Activated gamma-delta T cell treated with Interleukin-2 at 50 U/mL for 16 hours (primary cell): ENCODE results near the gene CA5A.
"Not testable (repeated sequence)": the region's sequence is repeated elsewhere in the genome, so short reads cannot be mapped to it uniquely, and the experiment has no call there.

Experiments
- DNase-seq: peaks from one replicate; pipeline ENCODE4 v3.0.0-alpha.2; 2020

The CA5A gene

DNA sequence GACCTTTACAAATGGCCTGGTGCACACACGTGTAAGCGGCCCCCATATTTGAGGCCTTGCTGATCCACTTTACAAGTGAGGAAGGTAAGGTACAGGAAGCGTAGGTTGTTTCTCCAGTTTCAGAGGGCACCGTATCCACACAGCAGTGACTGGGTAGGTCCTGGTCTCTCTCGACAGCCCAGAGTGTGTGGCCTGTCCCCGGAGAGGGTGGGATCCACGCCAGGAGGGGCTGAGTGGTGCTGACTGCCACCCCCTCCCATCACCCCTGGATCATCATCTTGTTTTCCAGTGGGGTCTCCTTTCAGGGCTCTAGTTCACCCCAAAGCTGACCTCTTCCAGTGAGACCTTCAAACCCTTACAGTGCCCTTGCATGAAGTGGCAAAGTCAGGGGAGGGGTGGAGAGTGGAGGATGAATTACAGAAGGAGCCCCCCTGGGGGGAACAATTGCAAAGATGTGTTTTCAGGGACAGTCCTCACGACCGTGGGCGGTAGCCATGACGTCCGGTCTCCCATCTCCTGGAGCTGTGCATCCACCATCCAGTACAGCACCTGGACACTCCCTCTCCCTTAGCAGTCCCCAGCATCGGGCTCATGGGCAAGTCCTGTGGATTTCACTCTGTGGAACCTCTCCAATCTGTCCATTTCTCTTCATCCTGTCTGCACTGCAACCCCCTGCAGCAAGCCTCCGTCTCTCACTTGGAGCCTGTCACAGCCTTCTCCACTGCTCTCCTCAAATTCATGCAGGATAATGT is 10.4 kb upstream of the CA5A start:
- no peak for DNase-seq

DNA sequence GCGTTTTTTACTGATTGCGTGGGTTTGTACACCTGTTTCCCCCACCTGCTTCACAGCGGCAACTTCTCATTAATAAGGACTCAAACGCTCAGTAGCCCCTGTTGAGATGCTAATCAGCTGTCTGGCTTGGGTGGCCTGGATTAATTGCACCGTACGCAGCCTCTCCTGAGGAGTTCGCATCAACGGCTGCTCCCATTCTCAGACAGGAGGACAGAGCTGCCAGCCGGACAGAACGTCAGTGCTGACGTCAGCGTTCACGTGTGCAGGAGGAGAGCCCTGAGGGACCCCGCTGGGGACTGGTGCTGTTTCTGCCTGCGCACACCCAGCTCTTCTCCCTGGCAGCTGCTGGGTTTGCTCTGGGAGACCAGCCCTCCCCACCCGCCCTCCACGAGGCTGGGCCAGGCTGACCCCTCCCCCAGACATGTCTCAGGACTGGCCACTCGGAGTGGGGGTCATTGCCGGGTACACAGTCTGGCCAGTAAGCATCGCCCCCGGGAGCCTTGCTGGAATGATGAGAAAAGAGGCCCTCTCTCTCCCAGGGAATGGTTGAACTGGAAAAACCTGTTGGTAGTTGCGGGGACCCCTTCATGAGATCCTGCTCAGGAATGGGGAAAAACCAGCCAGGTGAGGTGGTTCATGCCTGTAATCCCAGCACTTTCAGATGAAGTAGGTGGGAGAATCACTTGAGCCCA is 9.2 kb upstream of the CA5A start:
- DNase-seq, result no peak

DNA sequence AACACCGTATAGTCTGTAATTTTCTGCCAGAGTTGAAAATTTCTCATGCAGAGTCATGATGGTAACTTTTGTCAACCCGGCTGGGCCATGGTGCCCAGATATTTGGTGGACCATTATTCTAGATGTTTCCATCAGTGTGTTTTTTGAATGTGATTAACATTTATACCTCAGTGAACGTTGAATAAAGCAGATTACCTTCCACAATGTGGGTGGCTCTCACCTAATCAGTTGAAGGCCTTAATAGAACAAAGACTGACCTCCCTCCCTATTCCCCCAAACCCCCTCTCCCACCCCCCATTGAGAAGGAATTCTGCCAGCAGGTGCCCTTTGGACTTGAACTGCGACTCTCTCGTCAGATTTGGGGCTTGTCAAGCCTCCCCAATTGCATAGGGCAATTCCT is 6.4 kb upstream of the CA5A start:
- no peak for DNase-seq

DNA sequence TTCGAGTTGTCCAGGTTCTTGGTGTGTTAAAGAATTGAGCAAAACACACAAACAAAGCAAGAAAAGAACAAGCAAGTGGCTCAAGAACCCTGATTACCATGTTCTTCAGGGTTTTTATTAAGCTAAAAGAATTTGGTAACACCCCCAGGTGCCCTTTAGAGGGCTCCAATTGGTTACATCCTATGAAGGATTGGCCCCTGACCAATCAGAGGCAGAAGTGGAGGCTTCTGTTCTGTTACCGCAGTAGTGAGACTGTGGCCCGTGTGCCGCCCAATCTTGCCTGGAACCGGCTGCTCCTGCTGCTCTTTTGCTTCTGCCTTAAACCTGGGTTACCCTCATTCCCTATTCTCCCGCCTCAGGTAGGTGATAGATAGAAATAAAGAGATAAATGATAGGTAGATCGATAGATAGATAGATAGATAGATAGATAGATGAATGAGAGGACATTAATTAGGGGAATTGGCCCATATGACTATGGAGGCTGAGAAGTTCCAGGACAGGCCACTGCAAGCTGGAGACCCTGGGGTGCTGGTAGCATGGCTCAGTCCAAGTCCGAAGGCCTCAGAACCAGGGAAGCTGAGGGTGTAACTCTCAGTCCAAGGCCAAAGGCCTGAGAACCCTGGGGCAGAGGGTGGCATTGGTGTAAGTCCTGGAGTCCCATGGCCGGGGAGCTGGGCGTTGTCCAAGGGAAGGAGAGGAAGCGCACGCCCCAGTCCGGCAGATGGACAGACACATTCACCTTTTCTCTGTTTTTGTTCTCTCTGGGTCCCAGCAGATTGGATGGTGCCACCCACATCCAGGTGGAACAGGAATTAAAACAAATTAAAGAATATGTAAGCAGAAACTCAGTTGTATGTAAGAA is 3.5 kb upstream of the CA5A start:
- no peak for DNase-seq

DNA sequence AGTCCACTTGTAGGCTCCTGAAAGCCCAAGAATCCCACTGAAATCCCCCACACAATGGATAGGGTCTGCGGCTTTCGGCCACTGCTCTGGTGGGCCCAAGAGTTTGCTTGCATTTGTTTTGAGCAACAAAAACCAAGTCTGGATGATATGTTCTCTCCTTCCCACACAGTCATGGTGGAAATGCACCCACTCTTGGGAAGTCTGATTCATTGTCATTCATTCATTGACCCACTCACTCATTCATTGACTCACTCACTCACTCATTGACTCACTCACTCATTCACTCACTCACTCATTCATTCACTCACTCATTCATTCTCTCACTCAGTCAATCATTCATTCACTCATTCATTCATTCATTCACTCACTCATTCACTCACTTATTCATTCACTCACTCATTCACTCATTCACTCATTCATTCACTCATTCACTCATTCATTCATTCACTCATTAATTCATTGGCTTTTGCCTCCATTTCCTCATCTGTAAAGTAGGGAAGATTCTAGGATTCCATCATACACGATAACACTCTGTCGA is 2.2 kb upstream of the CA5A start:
- no peak for DNase-seq

DNA sequence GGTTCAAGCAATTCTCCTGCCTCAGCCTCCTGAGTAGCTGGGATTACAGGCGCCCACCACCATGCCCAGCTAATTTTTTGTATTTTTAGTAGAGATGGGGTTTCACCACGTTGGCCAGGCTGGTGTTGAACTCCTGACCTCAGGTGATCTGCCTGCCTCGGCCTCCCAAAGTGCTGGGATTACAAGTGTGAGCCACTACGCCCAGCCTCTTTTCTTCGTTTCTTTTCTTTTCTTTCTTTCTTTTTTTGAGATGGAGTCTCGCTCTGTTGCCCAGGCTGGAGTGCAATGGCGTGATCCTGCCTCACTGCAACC is 858 bp upstream of the CA5A start:
- not testable (repeated sequence) for DNase-seq

DNA sequence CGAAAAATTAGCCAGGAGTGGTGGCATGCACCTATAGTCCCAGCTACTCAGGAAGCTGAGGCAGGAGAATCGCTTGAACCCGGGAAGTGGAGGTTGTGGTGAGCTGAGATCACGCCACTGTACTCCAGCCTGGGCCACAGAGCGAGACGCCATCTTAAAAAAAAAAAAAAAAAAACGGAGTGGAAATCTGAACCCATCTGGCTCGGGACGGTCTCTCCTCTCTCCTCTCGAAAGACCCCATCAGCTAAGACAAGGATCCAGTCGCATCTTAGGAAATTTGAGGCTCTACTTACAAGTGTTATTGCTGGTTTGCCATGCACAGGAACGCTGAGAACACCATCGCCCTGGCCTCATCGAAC is 334 bp downstream of the CA5A start:
- DNase-seq, result not testable (repeated sequence)

DNA sequence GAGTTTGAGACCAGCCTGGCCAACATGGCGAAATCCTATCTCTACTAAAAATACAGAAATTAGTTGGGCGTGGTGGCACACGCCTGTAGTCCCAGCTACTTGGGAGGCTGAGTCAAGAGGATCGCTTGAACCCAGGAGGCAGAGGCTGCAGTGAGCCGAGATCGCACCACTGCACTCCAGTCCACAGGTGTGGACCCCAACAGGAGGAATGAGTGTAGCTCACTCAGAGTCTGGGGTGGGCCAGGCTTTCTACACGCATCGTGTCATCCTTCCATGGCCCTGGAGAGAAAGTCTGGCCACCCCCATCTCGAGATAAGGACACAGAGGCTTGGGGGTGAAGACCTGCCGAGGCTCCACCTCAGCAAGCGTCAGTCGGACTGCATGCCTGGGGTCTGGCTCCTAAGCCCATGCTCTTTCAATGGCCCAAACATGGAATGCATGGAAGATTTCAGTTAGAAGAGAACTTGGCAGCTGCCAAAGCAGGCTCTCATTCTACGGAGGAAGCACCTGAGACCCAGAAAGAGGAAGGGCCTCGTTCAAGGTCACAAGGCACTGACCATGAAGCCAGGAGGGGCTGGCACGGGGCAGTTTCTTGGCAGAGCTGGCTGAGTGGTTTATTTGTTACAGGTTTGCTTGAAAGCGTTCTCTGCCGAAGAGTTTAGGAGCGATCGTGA is 1.4 kb downstream of the CA5A start:
- DNase-seq, result not testable (repeated sequence)

DNA sequence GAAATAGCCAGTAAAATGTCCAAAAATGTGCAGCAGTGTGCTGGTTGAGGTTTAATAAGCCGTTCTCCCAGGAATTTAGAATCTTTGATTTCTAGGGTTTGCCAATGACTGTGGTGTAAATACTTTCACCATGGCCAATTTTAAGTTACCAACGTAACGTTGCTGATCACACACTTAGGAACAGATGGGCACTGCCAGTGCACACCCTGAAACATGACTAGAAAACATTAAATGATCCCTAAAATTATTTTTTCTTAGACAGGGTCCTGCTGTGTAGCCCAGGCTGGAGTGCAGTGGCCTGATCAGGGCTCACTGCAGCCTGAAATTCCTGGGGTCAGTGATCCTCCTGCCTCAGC is 3.2 kb downstream of the CA5A start:
- no peak for DNase-seq

DNA sequence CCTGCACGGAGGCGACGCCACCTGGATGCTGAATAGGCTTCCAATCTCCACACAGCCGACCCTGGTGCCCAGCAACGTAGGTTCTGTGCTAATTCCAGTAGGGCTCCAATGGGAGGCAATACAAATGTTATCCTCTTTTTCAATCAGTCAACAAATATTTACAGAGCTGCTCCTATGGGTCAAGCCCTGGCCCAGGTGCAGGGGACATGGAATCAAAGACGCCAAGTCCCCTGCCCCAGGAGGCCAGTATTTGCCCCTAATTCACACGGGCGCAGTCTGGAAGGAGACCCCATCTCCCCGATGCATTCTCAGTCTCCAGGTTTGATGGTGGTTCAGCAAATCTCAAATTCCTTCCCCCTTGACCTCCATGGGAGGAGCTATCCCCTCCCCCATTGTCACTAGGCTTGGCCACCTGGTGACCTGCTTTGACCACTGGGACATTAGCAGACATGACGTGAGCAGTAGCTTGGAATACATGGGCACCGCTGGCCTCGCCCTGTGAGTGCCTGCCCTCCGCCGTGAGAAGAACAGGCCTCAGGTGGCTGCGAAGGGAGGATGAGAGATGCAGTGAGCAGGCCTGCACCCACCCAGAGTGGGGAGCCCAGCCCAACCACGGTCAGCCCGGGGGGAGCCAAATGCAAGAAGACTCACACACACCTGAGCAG is 3.7 kb downstream of the CA5A start:
- DNase-seq, result not testable (repeated sequence)

DNA sequence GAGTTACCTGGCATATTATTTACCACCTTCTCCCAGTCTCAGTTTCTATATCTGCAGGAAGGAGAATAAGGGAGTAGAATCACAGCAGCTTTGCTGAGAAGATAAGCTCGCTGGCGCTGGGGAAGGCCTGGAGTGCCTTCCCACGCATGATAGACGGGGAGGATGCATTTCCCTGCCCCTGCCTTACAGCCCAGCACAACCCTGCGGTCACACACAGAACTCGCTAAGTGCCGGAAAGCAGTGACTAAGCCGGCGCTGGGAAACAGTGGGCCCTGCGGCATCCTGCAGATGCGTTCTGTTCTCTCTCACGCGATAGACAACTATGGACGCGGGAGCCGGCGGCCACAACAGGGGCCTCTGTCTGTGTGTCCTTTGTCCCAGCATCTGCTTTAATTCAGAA is 4.8 kb downstream of the CA5A start:
- DNase-seq, result no peak

DNA sequence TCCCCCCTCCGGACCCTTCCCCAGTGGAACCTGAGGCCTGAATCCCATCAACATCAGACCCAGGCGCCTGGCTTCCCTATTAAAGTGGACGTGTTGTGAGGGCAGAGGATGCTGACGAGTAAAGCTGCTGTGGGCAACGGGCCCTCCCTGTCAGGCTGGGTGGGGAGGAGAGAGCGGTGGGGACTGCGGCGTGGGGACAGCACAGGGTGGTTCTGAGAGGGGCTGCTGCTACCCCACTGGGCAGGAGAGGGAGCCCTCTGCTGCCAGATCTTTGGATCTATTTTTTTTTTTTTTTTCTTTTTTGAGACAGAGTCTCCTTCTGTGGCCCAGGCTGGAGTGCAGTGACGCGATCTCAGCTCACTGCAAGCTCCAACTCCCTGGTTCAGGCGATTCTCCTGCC is 5.9 kb downstream of the CA5A start:
- DNase-seq, result no peak

DNA sequence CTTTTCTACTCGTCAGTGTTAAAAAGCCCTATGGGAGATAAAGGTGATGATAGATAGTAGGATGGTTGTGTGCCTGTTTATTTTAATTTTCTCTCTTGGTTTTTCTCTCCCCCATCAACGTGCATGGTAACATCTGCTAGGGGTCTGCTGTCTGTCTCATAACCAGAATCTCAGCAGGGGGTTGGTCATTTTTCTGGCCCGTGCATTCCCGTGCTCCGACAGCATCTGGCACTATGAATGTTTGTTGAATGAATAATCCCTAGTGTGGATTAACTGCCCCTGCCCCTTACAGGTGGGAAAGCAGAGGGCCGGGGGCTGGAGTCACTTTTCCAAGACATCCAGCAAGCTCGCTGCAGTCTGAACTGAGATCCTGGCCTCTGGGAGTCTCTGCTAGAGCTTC is 6.3 kb downstream of the CA5A start:
- no peak for DNase-seq

DNA sequence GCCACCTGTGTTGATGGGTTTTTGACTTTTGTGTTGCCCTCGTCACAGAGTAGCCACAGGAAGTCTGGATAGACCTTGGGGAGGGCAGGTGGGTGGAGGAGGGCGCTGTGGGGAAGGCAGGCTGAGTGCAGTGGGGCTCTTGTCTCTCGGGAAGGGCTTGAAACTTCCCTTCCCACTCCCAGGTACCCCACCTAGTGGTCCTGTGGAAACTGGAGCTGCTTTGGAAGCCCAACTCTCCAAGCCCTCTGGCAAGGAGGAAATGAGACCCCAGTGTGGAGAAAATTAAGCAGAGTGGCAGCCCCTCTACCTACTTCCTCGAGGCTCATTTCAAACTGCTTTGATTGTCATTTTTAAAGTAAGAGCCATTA is 9.2 kb downstream of the CA5A start:
- DNase-seq, result no peak

DNA sequence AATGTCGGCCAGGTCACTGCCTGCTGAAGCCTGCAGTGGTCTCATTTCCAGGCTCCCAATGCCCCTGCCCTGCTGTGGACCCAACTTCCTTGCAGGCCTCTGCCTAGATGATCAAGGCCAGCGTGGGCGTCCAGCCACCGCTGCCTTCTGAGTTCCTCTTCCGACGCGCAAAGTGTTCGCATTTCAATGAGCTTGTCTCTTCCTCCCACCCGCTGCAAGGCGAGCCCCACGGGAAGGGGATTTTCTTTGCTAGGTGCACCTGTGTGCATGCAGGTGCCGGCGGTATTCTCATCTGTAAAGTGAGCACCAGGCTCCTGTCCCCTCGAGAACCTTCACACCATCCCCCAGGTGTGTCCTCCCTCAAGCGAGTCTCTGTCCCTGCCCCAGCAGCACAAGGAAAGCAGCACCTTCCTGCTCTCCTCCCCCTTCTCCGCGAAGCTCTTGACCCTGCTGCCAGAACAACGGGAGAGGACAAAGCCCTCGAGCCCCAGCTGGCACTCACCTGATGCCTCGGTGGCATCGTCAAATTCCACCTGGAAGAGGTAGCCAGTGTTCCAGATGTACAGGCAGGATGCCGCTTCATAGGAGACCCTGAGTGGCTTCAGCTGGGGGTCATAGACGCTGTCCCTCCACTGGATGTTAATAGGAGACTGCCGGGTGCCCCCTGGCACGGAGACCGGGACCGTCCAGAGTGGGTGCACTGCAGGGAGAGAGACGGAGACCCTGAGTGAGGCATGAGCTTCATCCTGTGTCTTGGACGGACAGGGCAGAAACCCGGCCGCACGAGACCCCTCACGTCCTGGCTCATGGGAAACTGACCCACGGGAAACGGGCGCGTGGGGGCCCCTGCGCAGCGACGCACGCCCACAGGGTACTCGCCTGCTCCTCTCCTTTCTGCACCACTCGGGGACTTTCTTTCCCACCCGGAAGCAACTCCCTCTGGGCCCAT is 9.8 kb downstream of the CA5A start:
- DNase-seq, result no peak

DNA sequence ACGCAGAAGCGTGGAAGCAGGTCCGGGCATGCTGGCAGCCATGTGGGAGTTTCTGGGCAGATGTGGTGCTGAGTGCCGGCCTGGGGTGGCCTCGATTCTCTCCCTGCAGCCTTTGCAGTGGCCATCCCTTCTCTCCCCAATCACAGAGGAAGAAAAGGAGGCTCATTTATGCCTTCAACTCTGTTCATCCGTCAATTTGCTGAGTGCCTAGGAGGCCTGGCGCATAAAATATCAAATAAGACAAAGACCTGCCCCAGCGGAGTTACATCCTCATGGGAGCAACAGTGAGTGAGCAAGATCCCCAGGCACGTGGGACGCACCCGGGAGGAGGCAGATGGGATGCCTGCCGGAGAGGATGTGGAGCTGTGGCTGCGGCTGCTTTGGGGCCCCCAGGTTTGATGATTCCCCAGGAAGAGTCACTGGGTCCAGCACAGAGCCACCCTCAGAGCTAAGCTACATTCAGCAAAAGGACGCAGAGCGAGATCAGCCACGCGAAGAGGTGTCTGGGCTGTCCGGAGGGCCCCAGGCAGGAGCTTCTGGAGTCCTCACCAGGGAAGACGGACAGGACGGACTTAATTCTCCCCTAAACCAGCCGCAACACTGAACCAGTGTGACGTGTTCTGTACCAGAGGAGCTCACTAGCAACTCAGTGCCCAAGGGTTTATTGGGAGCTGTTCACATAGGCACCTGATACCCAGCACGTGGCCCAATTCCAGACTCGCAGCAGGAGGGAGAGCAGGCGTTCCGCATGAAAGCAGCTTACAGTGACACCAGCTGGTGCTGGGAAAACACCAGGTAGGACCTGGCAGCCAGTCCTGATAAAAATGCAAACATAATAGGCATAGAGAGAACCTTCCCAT is 11.3 kb downstream of the CA5A start:
- no peak for DNase-seq

DNA sequence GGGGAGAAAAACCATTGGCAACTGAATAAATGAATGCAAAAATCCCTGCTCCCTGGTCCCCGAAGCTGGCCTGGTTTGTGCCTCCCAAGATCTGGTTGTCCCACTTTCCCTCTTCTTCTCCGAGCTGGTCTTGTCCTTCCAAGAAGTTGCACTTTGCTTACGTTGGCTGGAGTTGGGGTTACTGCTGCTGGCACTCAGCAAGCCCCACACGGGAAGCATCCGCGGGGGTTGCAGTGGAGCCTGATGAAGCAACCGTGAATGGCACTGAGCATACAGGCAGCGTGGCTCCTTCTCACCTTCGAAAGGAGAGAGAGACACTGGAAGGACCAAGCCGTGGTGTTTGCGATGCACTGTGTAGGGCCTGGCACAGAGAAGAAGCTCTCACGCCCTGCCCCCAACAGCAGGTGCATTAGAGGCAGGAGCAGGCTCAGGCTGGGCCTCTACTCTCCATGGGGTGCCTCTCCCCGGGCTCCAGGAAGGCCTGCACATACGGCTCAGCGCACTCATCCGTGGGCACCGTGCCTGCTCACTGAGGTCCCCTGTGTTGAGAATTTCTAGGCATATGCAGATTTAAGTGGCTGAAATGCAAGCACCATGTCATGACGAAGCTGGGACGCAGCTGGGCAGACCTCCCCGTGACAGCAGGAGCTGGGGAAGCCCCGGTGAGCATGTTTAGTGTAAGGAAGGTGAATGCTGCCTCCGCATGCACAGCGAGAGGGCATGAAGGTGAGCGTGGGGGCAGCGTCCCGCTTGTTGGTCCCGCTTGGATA is 12.1 kb downstream of the CA5A start:
- DNase-seq, result no peak

DNA sequence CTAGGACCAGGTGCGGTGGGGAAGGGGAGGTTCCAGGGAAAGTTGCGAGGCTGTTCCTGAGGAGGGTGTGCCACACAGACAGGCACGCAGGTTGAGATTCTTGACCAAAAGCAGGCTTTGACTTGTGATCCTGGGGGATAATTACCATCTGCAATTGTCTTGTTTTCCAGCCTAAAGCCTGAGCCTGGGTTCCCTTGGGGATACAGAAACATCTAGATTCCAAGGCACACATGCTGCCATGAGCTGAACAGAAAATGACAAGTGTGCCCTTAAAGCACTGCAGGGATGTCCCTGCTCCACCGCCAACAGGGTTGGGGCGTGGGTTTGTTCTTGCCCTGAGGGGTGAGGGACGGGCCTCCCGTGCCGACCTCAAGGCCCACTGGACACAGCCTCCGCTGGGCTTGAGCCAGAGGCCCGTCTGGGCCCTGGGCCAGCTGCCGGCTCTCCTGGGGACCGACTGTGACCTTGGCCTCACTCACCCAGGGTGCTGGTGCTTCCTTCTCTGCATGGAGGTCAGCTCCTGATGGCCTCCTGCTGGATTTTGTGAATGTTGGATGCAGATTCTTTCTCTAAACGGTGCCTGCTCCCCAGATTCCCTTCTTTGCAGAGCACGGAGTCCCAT is 14.0 kb downstream of the CA5A start:
- no peak for DNase-seq

DNA sequence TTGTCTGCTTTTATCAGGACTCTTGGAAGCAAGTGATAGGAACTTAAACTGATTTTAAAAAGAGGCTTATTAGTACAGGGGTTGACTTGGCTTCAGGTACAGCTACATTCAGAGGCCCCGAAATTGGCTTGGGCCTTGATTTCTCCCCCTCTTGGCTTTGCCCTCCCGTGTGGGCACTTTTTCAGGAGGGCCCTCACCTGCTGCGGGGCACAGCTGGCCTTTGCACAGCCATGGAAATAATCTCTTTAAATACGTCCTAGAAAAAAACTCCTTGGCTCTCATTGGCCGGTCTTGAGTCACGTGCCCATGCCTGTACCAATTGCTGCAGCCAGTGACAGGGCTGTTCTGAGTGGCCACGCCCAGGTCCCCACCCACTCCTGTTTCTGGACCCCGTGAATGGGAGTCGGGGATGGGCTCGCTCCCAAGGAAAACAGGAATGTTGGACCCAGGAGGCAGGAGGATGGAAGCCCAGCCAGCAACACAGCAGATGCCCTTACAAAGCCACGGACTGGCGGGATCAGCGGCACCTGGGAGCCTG is 15.0 kb downstream of the CA5A start:
- no peak for DNase-seq
